Endothelial cell of umbilical vein (primary cell): ENCODE data around the gene KIR2DL1. TPM values are rescaled to one million over a fixed set of nuclear protein-coding genes. Genes with fewer than 3 reads are reported as not detected.
"Not testable (repeated sequence)": the region's sequence is repeated elsewhere in the genome, so short reads cannot be mapped to it uniquely, and the experiment has no call there.

Source experiments
- Bru-seq: library from RNA; stranded (reverse); fragments of 400-500 nt; gene quantifications from one replicate; lab custom pipeline; 2021; lab: Mats Ljungman, UMichigan
- BruChase-seq, 2 experiments: library from RNA; stranded (reverse); fragments of 400-500 nt; gene quantifications; one replicate each; lab custom pipeline; 2021; lab: Mats Ljungman, UMichigan
- BruUV-seq: library from RNA; stranded (reverse); fragments of 400-500 nt; replicated peaks from 2 replicates; lab custom pipeline; 2021; lab: Mats Ljungman, UMichigan
- CTCF ChIA-PET: fragments of 300-600, 350-600 bp; sonication (Branson Sonifier 250); formaldehyde crosslinking; loops from one replicate; lab custom pipeline; 2021; ENCODE audit warnings: antibody characterized with exemption, inconsistent platforms; lab: Charles Lee
- POLR2A ChIA-PET: fragments of 300-600, 350-600 bp; sonication (Branson Sonifier 250); formaldehyde crosslinking; loops from one replicate; lab custom pipeline; 2021; ENCODE audit warnings: antibody characterized with exemption, inconsistent platforms; lab: Charles Lee
- DNase-seq: peaks from one replicate; pipeline ENCODE4 v3.0.0-alpha.2; 2011; ENCODE audit warnings: low read depth, low spot score
- FAIRE-seq: peaks from 2 replicates; lab custom pipeline; 2011; peaks lifted over from hg19 to GRCh38; lab: Jason Lieb, UNC
- H2AFZ ChIP-seq: 2 replicates; pipeline ENCODE4 v1.6.0; 2012; ENCODE audit warnings: low read depth, low read length, control low read depth, inconsistent platforms
- H3K27ac ChIP-seq: 2 replicates; pipeline ENCODE4 v1.5.1; 2011; ENCODE audit warnings: low read depth, mild to moderate bottlenecking, control low read depth, low read length, moderate library complexity; ENCODE audit not compliant: insufficient read depth
- H3K27me3 ChIP-seq, 2 experiments: 2 replicates each; pipeline versions ENCODE4 v1.6.0 to v1.6.1; 2011; ENCODE audit warnings: low read length in 2 of 2, mixed read lengths in 1 of 2; ENCODE audit not compliant: control insufficient read depth in 2 of 2, insufficient read depth in 2 of 2
- H3K36me3 ChIP-seq, 2 experiments: 2 replicates in 1 of 2; 3 replicates in 1 of 2; pipeline ENCODE4 v1.5.1; 2011; ENCODE audit warnings: low read length in 2 of 2, mild to moderate bottlenecking in 1 of 2, moderate library complexity in 1 of 2; ENCODE audit not compliant: control insufficient read depth in 2 of 2, insufficient read depth in 2 of 2; ENCODE audit errors: extremely low read depth in 1 of 2
- H3K4me1 ChIP-seq: 3 replicates; pipeline ENCODE4 v1.5.1; 2011; ENCODE audit warnings: mild to moderate bottlenecking, low read length; ENCODE audit not compliant: control insufficient read depth, insufficient read depth; ENCODE audit errors: extremely low read depth
- H3K4me2 ChIP-seq: 2 replicates; pipeline ENCODE4 v1.6.1; 2011; ENCODE audit warnings: low read length, control low read depth, mixed read lengths; ENCODE audit not compliant: insufficient read depth
- H3K4me3 ChIP-seq, 3 experiments: fragments of 200-600 bp in 1 of 3; sonication (generic), shearing (Covaris generic) in 1 of 3; replicated peaks in 1 of 3; 2 replicates each; pipeline ENCODE4 v1.5.1; 2011 to 2016; ENCODE audit warnings: control low read depth in 3 of 3, low read length in 3 of 3, mild to moderate bottlenecking in 2 of 3, inconsistent platforms in 1 of 3, low read depth in 1 of 3, moderate library complexity in 1 of 3; ENCODE audit not compliant: insufficient read depth in 1 of 3
- H3K79me2 ChIP-seq: 2 replicates; pipeline ENCODE4 v1.6.0; 2012; ENCODE audit warnings: low read length, inconsistent platforms; ENCODE audit not compliant: control insufficient read depth, insufficient read depth
- H3K9ac ChIP-seq: replicated peaks from 2 replicates; pipeline ENCODE3; 2011; ENCODE audit warnings: low read length, control low read depth; ENCODE audit not compliant: insufficient read depth; ENCODE audit errors: extremely low read depth
- H3K9me1 ChIP-seq: replicated peaks from 3 replicates; pipeline ENCODE4 v1.6.0; 2011; ENCODE audit warnings: mild to moderate bottlenecking, low read length; ENCODE audit not compliant: control insufficient read depth, insufficient read depth; ENCODE audit errors: extremely low read depth
- H3K9me3 ChIP-seq: replicated peaks from 2 replicates; pipeline ENCODE4 v1.5.1; 2012; ENCODE audit warnings: low read length, inconsistent platforms; ENCODE audit not compliant: control insufficient read depth, insufficient read depth
- H4K20me1 ChIP-seq: replicated peaks from 2 replicates; pipeline ENCODE3; 2011; ENCODE audit warnings: mild to moderate bottlenecking, low read length; ENCODE audit not compliant: control insufficient read depth, insufficient read depth; ENCODE audit errors: extremely low read depth
- EZH2 ChIP-seq: IDR thresholded peaks from 2 replicates; pipeline ENCODE4 v1.6.1; 2012; ENCODE audit warnings: borderline replicate concordance, low read depth, mild to moderate bottlenecking, moderate library complexity, low read length, inconsistent platforms; ENCODE audit not compliant: severe bottlenecking
- FOS ChIP-seq: IDR thresholded peaks from 2 replicates; pipeline ENCODE4 v1.6.1; 2011; ENCODE audit warnings: mild to moderate bottlenecking, low read length, moderate library complexity, borderline replicate concordance; ENCODE audit not compliant: insufficient read depth
- GATA2 ChIP-seq: IDR thresholded peaks from 2 replicates; pipeline ENCODE4 v1.7.0; 2011; ENCODE audit warnings: low read depth, mild to moderate bottlenecking, moderate library complexity, mixed read lengths, low read length; ENCODE audit not compliant: insufficient read length, insufficient read depth
- JUN ChIP-seq: IDR thresholded peaks from 2 replicates; pipeline ENCODE4 v1.6.1; 2011; ENCODE audit warnings: borderline replicate concordance, low read depth; ENCODE audit not compliant: insufficient read length, insufficient read depth
- MYC ChIP-seq: IDR thresholded peaks from one replicate; pipeline ENCODE4 v1.6.1; 2011; ENCODE audit warnings: mild to moderate bottlenecking, low read depth, low read length
- POLR2A ChIP-seq: IDR thresholded peaks from 2 replicates; pipeline ENCODE4 v1.6.1; 2012; ENCODE audit warnings: low read depth, mild to moderate bottlenecking, control low read depth, low read length
- POLR2AphosphoS5 ChIP-seq: IDR thresholded peaks from 2 replicates; pipeline ENCODE4 v1.6.1; 2012; ENCODE audit warnings: low read depth, mild to moderate bottlenecking, control low read depth, low read length, moderate library complexity; ENCODE audit not compliant: insufficient read depth
- dilution Hi-C: fragments of 300-500 bp; cut with MboI; formaldehyde crosslinking; loops from one replicate; pipeline ENCODE4 v1.15.0; 2019; ENCODE audit warnings: low sequenced_read_pairs; ENCODE audit not compliant: extremely low pct_ligation_motif_present
- intact Hi-C: fragments of 100-400 bp; cut with micrococcal nuclease; formaldehyde crosslinking; loops from one replicate; pipeline ENCODE4 v1.10.0; 2022
- long read RNA-seq: library from polyadenylated mRNA; stranded (forward); transcript quantifications from one replicate; pipeline ENCODE4 v2.0.0, GENCODE V29; 2021
- polyA minus RNA-seq, 3 experiments: library from RNA; depleted of rRNA, polyadenylated mRNA; stranded (reverse); fragments of >200 nt; gene quantifications; 1 replicate in 1 of 3; 2 replicates in 2 of 3; pipeline ENCODE4 v1.2.3, GENCODE V29; 2011
- polyA plus RNA-seq, 4 experiments: library from polyadenylated mRNA; depleted of rRNA in 3 of 4; stranded (reverse) in 3 of 4; unstranded in 1 of 4; fragments of >200 nt; gene quantifications; 2 replicates each; pipeline versions ENCODE4 v1.2.1 to v1.2.3, GENCODE V29; 2011 to 2012; ENCODE audit warnings: missing spikeins in 1 of 4
- total RNA-seq: library from RNA; stranded (reverse); gene quantifications from 2 replicates; pipeline ENCODE4 v1.2.3, GENCODE V29; 2021
- TF ChIP-seq, protein P1 (sequence below): IDR thresholded peaks from 2 replicates; pipeline ENCODE4 v1.6.1; 2011; ENCODE audit not compliant: insufficient read depth, insufficient read length
- TF ChIP-seq, protein P2 (sequence below), 2 donors: IDR thresholded peaks; 1 replicate in 1 of 2; 2 replicates in 1 of 2; pipeline ENCODE4 v1.5.1; 2011; ENCODE audit warnings: low read length in 2 of 2, mild to moderate bottlenecking in 2 of 2, moderate library complexity in 2 of 2, control low read depth in 1 of 2, inconsistent platforms in 1 of 2, low read depth in 1 of 2; ENCODE audit not compliant: insufficient read depth in 1 of 2; ENCODE audit errors: extremely low read depth in 1 of 2

Gene KIR2DL1
- not detected in 2 replicates for total RNA-seq
- polyA plus RNA-seq: not detected in 2 replicates
- not detected in 2 replicates for polyA plus RNA-seq (2011; cell fraction: cytosol; rRNA removed)
- not detected in 2 replicates for polyA plus RNA-seq (2011; cell fraction: nucleus; rRNA removed)
- polyA plus RNA-seq (2012): not detected in 2 replicates
- polyA minus RNA-seq: not detected in 2 replicates
- not detected for polyA minus RNA-seq (2011; cell fraction: cytosol; rRNA and poly(A)+ RNA removed)
- polyA minus RNA-seq (2011; cell fraction: nucleus; rRNA and poly(A)+ RNA removed): not detected in 2 replicates
- not detected for Bru-seq, nascent RNA
- BruChase-seq, experiment 1, labeled RNA remaining after a 6-hour chase: not detected
- not detected for BruChase-seq, experiment 2, labeled RNA remaining after a 2-hour chase
- long read RNA-seq: 0 reads

DNA sequence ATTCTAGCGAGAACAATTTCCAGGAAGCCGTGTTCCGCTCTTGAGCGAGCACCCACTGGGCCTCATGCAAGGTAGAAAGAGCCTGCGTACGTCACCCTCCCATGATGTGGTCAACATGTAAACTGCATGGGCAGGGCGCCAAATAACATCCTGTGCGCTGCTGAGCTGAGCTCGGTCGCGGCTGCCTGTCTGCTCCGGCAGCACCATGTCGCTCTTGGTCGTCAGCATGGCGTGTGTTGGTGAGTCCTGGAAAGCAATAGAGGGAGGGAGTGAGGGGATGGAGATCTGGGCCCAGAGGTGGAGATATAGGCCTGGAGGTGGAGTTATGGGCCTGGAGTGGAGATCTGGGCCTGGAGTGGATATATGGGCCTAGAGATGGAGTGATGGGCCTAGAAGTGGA lies at the start of gene KIR2DL1:
Gene KIR2DL1, plus strand, starts transcription at position 148 of the 400 bp plus-strand sequence. Its CDS starts 58 bp downstream, at position 206.
- H3K9me1 ChIP-seq, FAIRE-seq, DNase-seq, H3K4me1 ChIP-seq, CTCF ChIA-PET, intact Hi-C loops, H3K9ac ChIP-seq, dilution Hi-C loops, H3K4me3 ChIP-seq, H4K20me1 ChIP-seq, POLR2A ChIA-PET, BruUV-seq, H3K9me3 ChIP-seq, H3K36me3 ChIP-seq, H3K27me3 ChIP-seq, H3K27ac ChIP-seq, H3K79me2 ChIP-seq, H3K4me2 ChIP-seq, H2AFZ ChIP-seq: not testable (repeated sequence)

DNA sequence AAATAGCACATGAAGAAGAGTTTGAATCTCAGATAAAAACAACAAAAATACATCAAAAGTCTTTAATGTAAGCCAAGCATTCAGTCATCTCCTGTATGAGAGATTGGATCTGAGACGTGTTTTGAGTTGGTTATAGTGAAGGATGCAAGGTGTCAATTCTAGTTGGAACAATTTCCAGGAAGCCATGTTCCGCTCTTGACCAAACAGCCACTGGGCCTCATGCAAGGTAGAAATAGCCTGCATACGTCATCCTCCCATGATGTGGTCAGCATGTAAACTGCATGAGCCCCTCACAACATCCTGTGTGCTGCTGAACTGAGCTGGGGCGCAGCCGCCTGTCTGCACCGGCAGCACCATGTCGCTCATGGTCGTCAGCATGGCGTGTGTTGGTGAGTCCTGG lies 45.5 kb upstream of the KIR2DL1 start, which contains the start of gene KIR3DL3:
Gene KIR3DL3, plus strand, starts transcription at position 301 of the 400 bp plus-strand sequence. Its CDS starts 55 bp downstream, at position 356.
- POLR2A ChIA-PET: no interaction called here
- Histone ChIP-seq H3K9me1 (no peaks in the 10 kb centered on the region), H3K9me3 (peaks cover 2% of the 10 kb centered on the region), H3K27ac (no peak within 1 kb of the TSS), H3K4me2 (no peak within 1 kb of the TSS), H3K9ac (no peak within 1 kb of the TSS), H2AFZ (no peak within 1 kb of the TSS), H3K4me1 (no peaks in the 10 kb centered on the region), H3K4me3 (no peak within 1 kb of the TSS), H3K79me2 (no peaks in the 10 kb centered on the region), H3K36me3 (no peaks in the 10 kb centered on the region), H4K20me1 (no peaks in the 10 kb centered on the region), H3K27me3 (no peaks in the 10 kb centered on the region)
- intact Hi-C loops (no loop called here), dilution Hi-C loops (no loop called here)
- BruUV-seq: no TSS peak
- DNase-seq: no peak
- TF ChIP-seq, protein P1, sequence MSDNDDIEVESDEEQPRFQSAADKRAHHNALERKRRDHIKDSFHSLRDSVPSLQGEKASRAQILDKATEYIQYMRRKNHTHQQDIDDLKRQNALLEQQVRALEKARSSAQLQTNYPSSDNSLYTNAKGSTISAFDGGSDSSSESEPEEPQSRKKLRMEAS: no peak
- TF ChIP-seq EZH2: no peak
- no peak for TF ChIP-seq POLR2A
- no peak for TF ChIP-seq MYC
- TF ChIP-seq JUN: no peak
- TF ChIP-seq POLR2AphosphoS5: no peak
- no peak for TF ChIP-seq FOS
- TF ChIP-seq GATA2: no peak
- TF ChIP-seq, protein P2, sequence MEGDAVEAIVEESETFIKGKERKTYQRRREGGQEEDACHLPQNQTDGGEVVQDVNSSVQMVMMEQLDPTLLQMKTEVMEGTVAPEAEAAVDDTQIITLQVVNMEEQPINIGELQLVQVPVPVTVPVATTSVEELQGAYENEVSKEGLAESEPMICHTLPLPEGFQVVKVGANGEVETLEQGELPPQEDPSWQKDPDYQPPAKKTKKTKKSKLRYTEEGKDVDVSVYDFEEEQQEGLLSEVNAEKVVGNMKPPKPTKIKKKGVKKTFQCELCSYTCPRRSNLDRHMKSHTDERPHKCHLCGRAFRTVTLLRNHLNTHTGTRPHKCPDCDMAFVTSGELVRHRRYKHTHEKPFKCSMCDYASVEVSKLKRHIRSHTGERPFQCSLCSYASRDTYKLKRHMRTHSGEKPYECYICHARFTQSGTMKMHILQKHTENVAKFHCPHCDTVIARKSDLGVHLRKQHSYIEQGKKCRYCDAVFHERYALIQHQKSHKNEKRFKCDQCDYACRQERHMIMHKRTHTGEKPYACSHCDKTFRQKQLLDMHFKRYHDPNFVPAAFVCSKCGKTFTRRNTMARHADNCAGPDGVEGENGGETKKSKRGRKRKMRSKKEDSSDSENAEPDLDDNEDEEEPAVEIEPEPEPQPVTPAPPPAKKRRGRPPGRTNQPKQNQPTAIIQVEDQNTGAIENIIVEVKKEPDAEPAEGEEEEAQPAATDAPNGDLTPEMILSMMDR (IDR thresholded peaks at IDR 0.05; ENCODE audit: extremely low read depth in 1 of 2, insufficient read depth in 1 of 2, low read depth in 1 of 2, low read length in 2 of 2): no peak
- CTCF ChIA-PET: no interaction called here
- no peak for FAIRE-seq
